GM06990 (cell line): ENCODE measurements around the gene GNRHR.

Source experiments
- DNase-seq: peaks from one replicate; pipeline ENCODE4 v3.0.0-alpha.2; 2011; ENCODE audit not compliant: insufficient read length; ENCODE audit errors: extremely low read depth
- H3K27me3 ChIP-seq: replicated peaks from 2 replicates; pipeline ENCODE4 v1.6.0; 2011; ENCODE audit warnings: low read length; ENCODE audit not compliant: control insufficient read depth, insufficient read depth
- H3K36me3 ChIP-seq: 2 replicates; pipeline ENCODE4 v1.5.1; 2011; ENCODE audit warnings: low read length; ENCODE audit not compliant: control insufficient read depth, insufficient read depth
- H3K4me3 ChIP-seq: replicated peaks from 2 replicates; pipeline ENCODE4 v1.5.1; 2011; ENCODE audit warnings: low read depth, mild to moderate bottlenecking, control low read depth, low read length
- TF ChIP-seq, protein P1 (sequence below): IDR thresholded peaks from 2 replicates; pipeline ENCODE4 v1.5.1; 2011; ENCODE audit warnings: low read length, control low read depth, mild to moderate bottlenecking, inconsistent platforms; ENCODE audit not compliant: insufficient read depth, poor library complexity, severe bottlenecking

GNRHR gene

DNA sequence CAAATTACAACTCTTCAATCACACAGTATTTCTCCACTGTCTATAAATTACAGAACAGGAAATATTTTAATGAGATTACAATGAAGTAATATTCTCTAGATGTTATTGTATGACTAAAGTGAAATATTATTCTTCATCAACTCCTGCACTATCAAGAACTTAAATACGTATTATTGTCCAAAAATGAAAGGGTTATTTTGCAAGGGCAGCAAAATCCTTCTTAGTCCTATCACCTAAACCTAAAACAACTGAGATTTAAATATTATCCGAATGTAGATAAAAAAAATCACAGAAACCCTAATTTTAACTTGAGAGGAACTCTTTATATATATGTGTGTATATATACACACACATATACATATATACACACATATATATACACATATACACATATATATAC is 58.1 kb downstream of the GNRHR start:
- H3K4me3 ChIP-seq = no peak overlapping the region
- no peak for DNase-seq
- no peaks in the 10 kb centered on the region; the same call in none of the 2 replicates for H3K36me3 ChIP-seq
- H3K27me3 ChIP-seq = no peaks in the 10 kb centered on the region
- TF ChIP-seq, protein P1, sequence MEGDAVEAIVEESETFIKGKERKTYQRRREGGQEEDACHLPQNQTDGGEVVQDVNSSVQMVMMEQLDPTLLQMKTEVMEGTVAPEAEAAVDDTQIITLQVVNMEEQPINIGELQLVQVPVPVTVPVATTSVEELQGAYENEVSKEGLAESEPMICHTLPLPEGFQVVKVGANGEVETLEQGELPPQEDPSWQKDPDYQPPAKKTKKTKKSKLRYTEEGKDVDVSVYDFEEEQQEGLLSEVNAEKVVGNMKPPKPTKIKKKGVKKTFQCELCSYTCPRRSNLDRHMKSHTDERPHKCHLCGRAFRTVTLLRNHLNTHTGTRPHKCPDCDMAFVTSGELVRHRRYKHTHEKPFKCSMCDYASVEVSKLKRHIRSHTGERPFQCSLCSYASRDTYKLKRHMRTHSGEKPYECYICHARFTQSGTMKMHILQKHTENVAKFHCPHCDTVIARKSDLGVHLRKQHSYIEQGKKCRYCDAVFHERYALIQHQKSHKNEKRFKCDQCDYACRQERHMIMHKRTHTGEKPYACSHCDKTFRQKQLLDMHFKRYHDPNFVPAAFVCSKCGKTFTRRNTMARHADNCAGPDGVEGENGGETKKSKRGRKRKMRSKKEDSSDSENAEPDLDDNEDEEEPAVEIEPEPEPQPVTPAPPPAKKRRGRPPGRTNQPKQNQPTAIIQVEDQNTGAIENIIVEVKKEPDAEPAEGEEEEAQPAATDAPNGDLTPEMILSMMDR = no peak

- TF ChIP-seq, protein P1 = no peak
- DNase-seq = no peak
- H3K36me3 ChIP-seq = no peaks in the 10 kb centered on the region; the same call in none of the 2 replicates
- no peak overlapping the region for H3K4me3 ChIP-seq
- no peaks in the 10 kb centered on the region for H3K27me3 ChIP-seq
Measured at GRCh38 chr4:67694662-67695061, 59.5 kb downstream of the GNRHR start.

DNA sequence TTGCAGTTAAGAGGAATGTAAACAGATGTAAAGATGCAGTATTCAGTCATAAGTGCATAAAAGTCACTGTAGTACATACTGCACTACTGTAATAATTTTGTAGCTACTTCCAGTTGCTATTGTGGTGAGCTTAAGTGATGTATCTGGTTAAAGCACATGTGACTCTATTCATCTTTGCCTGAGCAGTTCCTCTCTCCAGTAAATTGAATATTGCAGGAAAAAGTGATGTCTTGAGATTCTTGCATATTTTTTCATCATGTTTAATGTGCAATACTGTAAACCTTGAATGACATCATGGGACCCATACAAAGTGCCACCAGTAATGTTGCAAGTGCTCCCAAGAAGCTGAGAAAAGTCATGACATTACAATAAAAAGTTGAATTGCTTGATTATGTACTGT is 62.9 kb downstream of the GNRHR start:
- H3K4me3 ChIP-seq = no peak overlapping the region
- TF ChIP-seq, protein P1 = no peak
- H3K27me3 ChIP-seq = no peaks in the 10 kb centered on the region
- no peak for DNase-seq
- no peaks in the 10 kb centered on the region; the same call in none of the 2 replicates for H3K36me3 ChIP-seq
